D721Med (cell line): ENCODE results near the gene SFXN3.
A peak's percentile ranks its signal among the peaks of the same experiment; 100 is the strongest.

Source experiments
- DNase-seq: peaks from one replicate; pipeline ENCODE4 v3.0.0; 2011; ENCODE audit warnings: low spot score; ENCODE audit not compliant: insufficient read length
- FAIRE-seq: peaks from 2 replicates; lab custom pipeline; 2011; peaks lifted over from hg19 to GRCh38; lab: Jason Lieb, UNC
- CTCF ChIP-seq: IDR thresholded peaks from 2 replicates; pipeline ENCODE4 v1.5.1; 2012; ENCODE audit warnings: mild to moderate bottlenecking, control low read depth; ENCODE audit not compliant: insufficient read depth; ENCODE audit errors: missing control alignments

SFXN3 gene

GRCh38 chr10:101044117-101044516, 13.1 kb downstream of the SFXN3 start:
- no peak for FAIRE-seq
- DNase-seq, result no peak
- TF ChIP-seq CTCF, result no peak

- DNase-seq (no peak), FAIRE-seq (no peak)
- no peak for TF ChIP-seq CTCF
These were observed 15.6 kb downstream of the SFXN3 start for GRCh38 chr10:101046332-101047238.

GRCh38 chr10:101047268-101047667, 16.2 kb downstream of the SFXN3 start:
- DNase-seq, result no peak
- no peak for FAIRE-seq
- TF ChIP-seq CTCF, result no peak

GRCh38 chr10:101047961-101048892, 17.2 kb downstream of the SFXN3 start:
- FAIRE-seq (no peak), DNase-seq (no peak)
- no peak for TF ChIP-seq CTCF

GRCh38 chr10:101050208-101051069, 19.4 kb downstream of the SFXN3 start:
- DNase-seq (peak; percentile 79), FAIRE-seq (no peak)
- TF ChIP-seq CTCF, result peak; percentile 56

- FAIRE-seq (no peak), DNase-seq (no peak)
- no peak for TF ChIP-seq CTCF
These were observed 21.3 kb downstream of the SFXN3 start for GRCh38 chr10:101052285-101052684.
